ENCODE results near the gene RYR2.
"Not testable (repeated sequence)": the region's sequence is repeated elsewhere in the genome, so short reads cannot be mapped to it uniquely, and the experiment has no call there.

RYR2 gene

GRCh38 chr1:237267743-237268142 is 225.8 kb downstream of the RYR2 start:
- no peak for DNase-seq (ENCODE audit: low spot score)

GRCh38 chr1:237269938-237270337 is 228.0 kb downstream of the RYR2 start:
- no peak for DNase-seq (ENCODE audit: low spot score)

GRCh38 chr1:237270353-237270752 is 228.4 kb downstream of the RYR2 start:
- DNase-seq (ENCODE audit: low spot score): no peak

GRCh38 chr1:237277994-237278393 is 236.0 kb downstream of the RYR2 start:
- not testable (repeated sequence) for DNase-seq (ENCODE audit: low spot score)

- no peak for DNase-seq (ENCODE audit: low spot score)
These were observed 237.6 kb downstream of the RYR2 start for GRCh38 chr1:237279629-237280028.

- no peak for DNase-seq (ENCODE audit: low spot score)
These were observed 239.5 kb downstream of the RYR2 start for GRCh38 chr1:237281481-237281880.

GRCh38 chr1:237282208-237282783 is 240.3 kb downstream of the RYR2 start:
- DNase-seq (ENCODE audit: low spot score): no peak

GRCh38 chr1:237287876-237288521 is 246.0 kb downstream of the RYR2 start:
- DNase-seq (ENCODE audit: low spot score): no peak

GRCh38 chr1:237293804-237294203 is 251.8 kb downstream of the RYR2 start:
- no peak for DNase-seq (ENCODE audit: low spot score)

GRCh38 chr1:237296861-237297260 is 254.9 kb downstream of the RYR2 start:
- DNase-seq (ENCODE audit: low spot score): no peak

GRCh38 chr1:237300642-237301041 is 258.7 kb downstream of the RYR2 start:
- DNase-seq (ENCODE audit: low spot score): no peak

GRCh38 chr1:237303929-237304328 is 261.9 kb downstream of the RYR2 start:
- DNase-seq (ENCODE audit: low spot score): no peak

GRCh38 chr1:237306726-237307125 is 264.7 kb downstream of the RYR2 start:
- DNase-seq (ENCODE audit: low spot score): no peak

GRCh38 chr1:237309595-237310118 is 267.7 kb downstream of the RYR2 start:
- DNase-seq (ENCODE audit: low spot score): no peak

- no peak for DNase-seq (ENCODE audit: low spot score)
These were observed 274.4 kb downstream of the RYR2 start for GRCh38 chr1:237316352-237316751.

GRCh38 chr1:237318748-237319147 is 276.8 kb downstream of the RYR2 start:
- DNase-seq (ENCODE audit: low spot score): no peak

GRCh38 chr1:237320890-237321289 is 278.9 kb downstream of the RYR2 start:
- DNase-seq (ENCODE audit: low spot score): no peak

- no peak for DNase-seq (ENCODE audit: low spot score)
These were observed 282.2 kb downstream of the RYR2 start for GRCh38 chr1:237324226-237324625.

GRCh38 chr1:237327061-237327460 is 285.1 kb downstream of the RYR2 start:
- no peak for DNase-seq (ENCODE audit: low spot score)

- no peak for DNase-seq (ENCODE audit: low spot score)
These were observed 298.9 kb downstream of the RYR2 start for GRCh38 chr1:237340892-237341291.

- DNase-seq (ENCODE audit: low spot score): no peak
These were observed 299.4 kb downstream of the RYR2 start for GRCh38 chr1:237341391-237341790.

GRCh38 chr1:237342730-237343129 is 300.7 kb downstream of the RYR2 start:
- DNase-seq (ENCODE audit: low spot score): no peak

GRCh38 chr1:237352747-237353146 is 310.8 kb downstream of the RYR2 start:
- DNase-seq (ENCODE audit: low spot score): no peak

GRCh38 chr1:237353918-237354317 is 311.9 kb downstream of the RYR2 start:
- DNase-seq (ENCODE audit: low spot score): no peak
